GM12878 (cell line): ENCODE measurements around the gene ALDH3B2. TPM values are rescaled to one million over a fixed set of nuclear protein-coding genes. Genes with fewer than 3 reads are reported as not detected.

ENCODE experiments used
- ATAC-seq: fragments of 200-7000 bp; cut with Tn5 transposase; 3 replicates; pipeline ENCODE4 v1.9.1; 2020; ENCODE audit warnings: mild to moderate bottlenecking, moderate library complexity
- BruUV-seq: library from RNA; stranded (reverse); fragments of 400-500 nt; replicated peaks from 2 replicates; lab custom pipeline; 2021; lab: Mats Ljungman, UMichigan
- CTCF ChIA-PET: fragments of 300-600 bp; sonication (Branson Sonifier 250); formaldehyde crosslinking; extraction: SDS; loops from one replicate; lab custom pipeline; 2021; ENCODE audit warnings: inconsistent platforms; lab: Yijun Ruan, JAX
- POLR2A ChIA-PET: fragments of 350-600 bp; formaldehyde crosslinking; extraction: SDS; loops from one replicate; lab custom pipeline; 2021; ENCODE audit warnings: inconsistent platforms; lab: Charles Lee
- RAD21 ChIA-PET: fragments of 300-600 bp; sonication (Branson Sonifier 250); formaldehyde crosslinking; loops from one replicate; lab custom pipeline; 2023; ENCODE audit warnings: antibody characterized with exemption; ENCODE audit not compliant: unreplicated experiment; lab: Charles Lee
- SMC1A ChIA-PET: fragments of 300-600 bp; sonication (Branson Sonifier 250); formaldehyde crosslinking; loops from one replicate; lab custom pipeline; 2023; ENCODE audit not compliant: unreplicated experiment, uncharacterized antibody; lab: Charles Lee
- DNase-seq: peaks from one replicate; pipeline ENCODE4 v3.0.0-alpha.2; 2011; ENCODE audit warnings: low read depth, low spot score
- FAIRE-seq: peaks from 3 replicates; lab custom pipeline; 2011; peaks lifted over from hg19 to GRCh38; lab: Jason Lieb, UNC
- H2AFZ ChIP-seq: 2 replicates; pipeline ENCODE4 v1.6.0; 2011; ENCODE audit warnings: low read depth, low read length, control low read depth; ENCODE audit not compliant: control insufficient read depth
- H3K27ac ChIP-seq: 2 replicates; pipeline ENCODE4 v1.5.1; 2011; ENCODE audit warnings: control low read depth; ENCODE audit not compliant: control insufficient read depth, insufficient read depth
- H3K27me3 ChIP-seq, 2 experiments: replicated peaks in 1 of 2; 2 replicates each; pipeline versions ENCODE4 v1.6.0 to v1.6.1; 2011; ENCODE audit warnings: low read length in 1 of 2; ENCODE audit not compliant: control insufficient read depth in 2 of 2, insufficient read depth in 2 of 2
- H3K36me3 ChIP-seq, 2 experiments: 2 replicates each; pipeline ENCODE4 v1.5.1; 2011; ENCODE audit warnings: low read length in 1 of 2; ENCODE audit not compliant: control insufficient read depth in 2 of 2, insufficient read depth in 2 of 2
- H3K4me1 ChIP-seq: 2 replicates; pipeline ENCODE4 v1.6.1; 2011; ENCODE audit warnings: mild to moderate bottlenecking, low read length, moderate library complexity, mixed read lengths; ENCODE audit not compliant: control insufficient read depth, insufficient read depth
- H3K4me2 ChIP-seq: 2 replicates; pipeline ENCODE4 v1.6.0; 2011; ENCODE audit warnings: control low read depth; ENCODE audit not compliant: control insufficient read depth, insufficient read depth
- H3K4me3 ChIP-seq: fragments of 200-600 bp; sonication (generic); 2 replicates; pipeline ENCODE4 v1.5.1; 2016
- H3K79me2 ChIP-seq: 2 replicates; pipeline ENCODE4 v1.6.0; 2011; ENCODE audit warnings: low read length; ENCODE audit not compliant: control insufficient read depth, insufficient read depth
- H3K9ac ChIP-seq: 2 replicates; pipeline ENCODE4 v1.8.0; 2011; ENCODE audit warnings: low read length, control low read depth, mixed read lengths; ENCODE audit not compliant: control insufficient read depth, insufficient read depth
- H3K9me3 ChIP-seq: replicated peaks from 3 replicates; pipeline ENCODE4 v1.5.1; 2011; ENCODE audit warnings: mild to moderate bottlenecking, low read length; ENCODE audit not compliant: control insufficient read depth, insufficient read depth
- H4K20me1 ChIP-seq: 2 replicates; pipeline ENCODE4 v1.6.0; 2011; ENCODE audit not compliant: control insufficient read depth, insufficient read depth
- BRCA1 ChIP-seq: IDR thresholded peaks from 2 replicates; pipeline ENCODE4 v1.6.1; 2011; ENCODE audit warnings: low read depth, low read length, improper control_type of control experiment
- IKZF1 ChIP-seq: fragments of 450-650 bp; conservative IDR thresholded peaks from 2 replicates; pipeline ENCODE4 v1.6.1; 2017; ENCODE audit warnings: antibody characterized with exemption, mild to moderate bottlenecking
- IRF4 ChIP-seq: IDR thresholded peaks from 2 replicates; pipeline ENCODE4 v1.6.1; 2011; ENCODE audit warnings: low read depth, low read length
- MXI1 ChIP-seq: fragments of 150-350 bp; IDR thresholded peaks from 2 replicates; pipeline ENCODE4 v1.6.1; 2011; ENCODE audit warnings: low read depth, mild to moderate bottlenecking, inconsistent platforms, low read length, improper control_type of control experiment
- STAT1 ChIP-seq: fragments of 450-650 bp; conservative IDR thresholded peaks from 2 replicates; pipeline ENCODE4 v1.6.1; 2014; ENCODE audit warnings: antibody characterized with exemption, mild to moderate bottlenecking
- SUZ12 ChIP-seq: fragments of 200-600 bp; sonication (generic); IDR thresholded peaks from one replicate; pipeline ENCODE4 v1.6.1; 2018; ENCODE audit warnings: antibody characterized with exemption, mild to moderate bottlenecking; ENCODE audit not compliant: unreplicated experiment
- ZBTB33 ChIP-seq: fragments of 450-650 bp; IDR thresholded peaks from 2 replicates; pipeline ENCODE4 v1.6.1; 2017; ENCODE audit warnings: mild to moderate bottlenecking
- ZNF207 ChIP-seq: fragments of 450-650 bp; IDR thresholded peaks from 2 replicates; pipeline ENCODE4 v1.6.1; 2014; ENCODE audit warnings: antibody characterized with exemption, mild to moderate bottlenecking, borderline replicate concordance
- WGBS: methylation state at CpG from one replicate; pipeline ENCODE4 v1.1.6; 2016; ENCODE audit warnings: low lambda C conversion rate; ENCODE audit not compliant: insufficient replicate concordance, insufficient coverage; ENCODE audit errors: missing lambda C conversion rate; 5-methylcytosine and 5-hydroxymethylcytosine counted together
- in situ Hi-C: fragments of 300-500 bp; cut with MboI; formaldehyde crosslinking; loops from 9 replicates; pipeline ENCODE4 v1.14.3; 2018; ENCODE audit warnings: mixed read lengths
- intact Hi-C: fragments of 100-400 bp; cut with micrococcal nuclease; formaldehyde crosslinking; loops from one replicate; pipeline ENCODE4 v1.14.2; 2022; ENCODE audit not compliant: unreplicated experiment
- polyA plus RNA-seq, 11 experiments: library from polyadenylated mRNA; depleted of rRNA in 4 of 11; unstranded in 6 of 11; stranded (reverse) in 5 of 11; fragments of >200 nt; fragmentation: Nextera tagmentation in 4 of 11; fragmentation: Illumina TruSeq in 1 of 11; extraction: Ambion mirVana in 4 of 11; extraction: Trizol in 1 of 11; gene quantifications; 1 replicate in 1 of 11; 2 replicates in 10 of 11; pipeline versions ENCODE4 v1.2.1 to v1.2.3, GENCODE V29; 2011 to 2016; ENCODE audit warnings: inconsistent platforms in 2 of 11, missing spikeins in 2 of 11, low read depth in 1 of 11
- total RNA-seq, 4 experiments: library from RNA; depleted of rRNA in 3 of 4; stranded (reverse); fragments of >200 nt in 3 of 4; fragmentation: Illumina TruSeq in 1 of 4; extraction: Trizol in 1 of 4; gene quantifications; 2 replicates each; pipeline versions ENCODE4 v1.2.1 to v1.2.3, GENCODE V29; 2013 to 2021
- TF ChIP-seq, protein P1 (sequence below): IDR thresholded peaks from 2 replicates; pipeline ENCODE4 v1.6.1; 2012; ENCODE audit warnings: improper control_type of control experiment, low read depth, low read length; ENCODE audit not compliant: insufficient replicate concordance

Gene ALDH3B2
- total and polyA plus RNA-seq, 10 of the 15 experiments (the other 5 are each of a cell fraction or from before 2014, with no cell fraction given), result 0.09 to 0.17 TPM; not detected in 8

GRCh38 chr11:67662835-67663531 lies 11.4 kb downstream of the ALDH3B2 start:
- Histone ChIP-seq H3K27ac (no peak overlapping the region), H3K4me2 (no peak overlapping the region), H3K4me1 (peaks cover 23% of the 10 kb centered on the region), H3K4me3 (no peak overlapping the region), H4K20me1 (no peaks in the 10 kb centered on the region), H2AFZ (no peak overlapping the region), H3K36me3 (no peaks in the 10 kb centered on the region), H3K79me2 (no peaks in the 10 kb centered on the region), H3K27me3 (peaks cover 0 to 2% of the 10 kb centered on the region in 2 experiments; a peak in 2 of 4 replicates), H3K9me3 (no peaks in the 10 kb centered on the region), H3K9ac (no peak overlapping the region)
- 50% methylated on average over 19 of the region's 19 CpGs for WGBS
- SMC1A ChIA-PET, result interaction anchor here (1.2 to 1.5 kb wide), 2 partner anchors 16 to 23 kb away, joined by 3 read pairs; no protein-coding TSS in a partner anchor
- in situ Hi-C loops (no loop called here), intact Hi-C loops (no loop called here)
- POLR2A ChIA-PET, result no interaction called here
- CTCF ChIA-PET, result interaction anchor here (1.1 to 1.7 kb wide), 4 partner anchors 16 to 91 kb away, joined by 3 to 4 read pairs (median 3); partner anchors contain the start of gene TBX10
- RAD21 ChIA-PET, result no interaction called here
- DNase-seq (no peak), FAIRE-seq (no peak), ATAC-seq (no peak)
- BruUV-seq, result no TSS peak
- TF ChIP-seq IRF4 (no peak), STAT1 (no peak), MXI1 (no peak), ZNF207 (no peak), SUZ12 (no peak), BRCA1 (no peak), ZBTB33 (no peak), IKZF1 (no peak)
- TF ChIP-seq, protein P1, sequence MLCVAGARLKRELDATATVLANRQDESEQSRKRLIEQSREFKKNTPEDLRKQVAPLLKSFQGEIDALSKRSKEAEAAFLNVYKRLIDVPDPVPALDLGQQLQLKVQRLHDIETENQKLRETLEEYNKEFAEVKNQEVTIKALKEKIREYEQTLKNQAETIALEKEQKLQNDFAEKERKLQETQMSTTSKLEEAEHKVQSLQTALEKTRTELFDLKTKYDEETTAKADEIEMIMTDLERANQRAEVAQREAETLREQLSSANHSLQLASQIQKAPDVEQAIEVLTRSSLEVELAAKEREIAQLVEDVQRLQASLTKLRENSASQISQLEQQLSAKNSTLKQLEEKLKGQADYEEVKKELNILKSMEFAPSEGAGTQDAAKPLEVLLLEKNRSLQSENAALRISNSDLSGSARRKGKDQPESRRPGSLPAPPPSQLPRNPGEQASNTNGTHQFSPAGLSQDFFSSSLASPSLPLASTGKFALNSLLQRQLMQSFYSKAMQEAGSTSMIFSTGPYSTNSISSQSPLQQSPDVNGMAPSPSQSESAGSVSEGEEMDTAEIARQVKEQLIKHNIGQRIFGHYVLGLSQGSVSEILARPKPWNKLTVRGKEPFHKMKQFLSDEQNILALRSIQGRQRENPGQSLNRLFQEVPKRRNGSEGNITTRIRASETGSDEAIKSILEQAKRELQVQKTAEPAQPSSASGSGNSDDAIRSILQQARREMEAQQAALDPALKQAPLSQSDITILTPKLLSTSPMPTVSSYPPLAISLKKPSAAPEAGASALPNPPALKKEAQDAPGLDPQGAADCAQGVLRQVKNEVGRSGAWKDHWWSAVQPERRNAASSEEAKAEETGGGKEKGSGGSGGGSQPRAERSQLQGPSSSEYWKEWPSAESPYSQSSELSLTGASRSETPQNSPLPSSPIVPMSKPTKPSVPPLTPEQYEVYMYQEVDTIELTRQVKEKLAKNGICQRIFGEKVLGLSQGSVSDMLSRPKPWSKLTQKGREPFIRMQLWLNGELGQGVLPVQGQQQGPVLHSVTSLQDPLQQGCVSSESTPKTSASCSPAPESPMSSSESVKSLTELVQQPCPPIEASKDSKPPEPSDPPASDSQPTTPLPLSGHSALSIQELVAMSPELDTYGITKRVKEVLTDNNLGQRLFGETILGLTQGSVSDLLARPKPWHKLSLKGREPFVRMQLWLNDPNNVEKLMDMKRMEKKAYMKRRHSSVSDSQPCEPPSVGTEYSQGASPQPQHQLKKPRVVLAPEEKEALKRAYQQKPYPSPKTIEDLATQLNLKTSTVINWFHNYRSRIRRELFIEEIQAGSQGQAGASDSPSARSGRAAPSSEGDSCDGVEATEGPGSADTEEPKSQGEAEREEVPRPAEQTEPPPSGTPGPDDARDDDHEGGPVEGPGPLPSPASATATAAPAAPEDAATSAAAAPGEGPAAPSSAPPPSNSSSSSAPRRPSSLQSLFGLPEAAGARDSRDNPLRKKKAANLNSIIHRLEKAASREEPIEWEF, result no peak
